GM19438 (cell line): ENCODE results near the gene NDUFB7.
A peak's percentile ranks its signal among the peaks of the same experiment; 100 is the strongest.
"Not testable (repeated sequence)": the region's sequence is repeated elsewhere in the genome, so short reads cannot be mapped to it uniquely, and the experiment has no call there.

Source experiments
- ATAC-seq: cut with Tn5 transposase; IDR thresholded peaks from one replicate; pipeline ENCODE4 v1.9.1; 2021; ENCODE audit warnings: low read depth; ENCODE audit not compliant: unreplicated experiment

NDUFB7 gene

DNA sequence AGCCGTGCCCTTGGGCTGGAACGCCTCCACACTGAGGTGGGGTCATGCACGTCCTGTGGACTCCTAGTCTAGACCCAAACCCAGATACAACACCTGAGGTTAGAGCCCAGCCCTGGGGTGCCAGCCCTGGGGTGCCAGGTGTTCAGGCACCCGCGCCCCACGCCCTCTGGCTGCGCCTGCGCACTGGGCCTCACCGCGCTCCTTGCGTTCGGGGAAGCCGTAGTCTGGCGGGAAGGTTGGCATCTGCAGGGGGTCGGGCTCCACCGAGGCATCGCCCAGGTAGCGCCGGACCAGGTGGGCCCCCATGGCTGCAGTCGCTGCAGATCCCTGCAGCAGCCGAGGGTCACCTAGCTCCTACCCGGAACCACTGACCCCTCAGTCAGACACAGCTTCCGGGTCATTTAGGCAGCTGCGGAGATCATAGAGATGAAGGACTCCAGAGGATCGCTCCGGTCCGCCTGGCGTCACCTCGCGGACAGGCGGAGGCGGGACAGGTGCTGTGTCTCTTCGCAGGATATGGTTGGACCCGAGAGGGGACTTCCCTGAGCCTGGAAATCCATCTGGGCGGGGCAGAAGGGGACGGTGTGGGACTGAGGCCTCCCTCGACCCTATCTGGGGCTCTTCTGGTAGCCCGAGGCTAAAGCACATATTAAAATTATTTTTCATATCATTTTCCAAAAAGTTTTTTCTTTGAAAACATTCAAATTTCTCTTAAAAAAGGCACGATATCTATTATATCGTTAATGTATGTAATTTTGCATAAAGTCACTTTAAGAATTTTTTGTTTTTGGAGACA lies at the start of gene NDUFB7:
Gene NDUFB7, minus strand, starts transcription at position 372 of the 796 bp plus-strand sequence. Its CDS starts 66 bp downstream, at position 306.
- ATAC-seq, result peak; percentile 73

DNA sequence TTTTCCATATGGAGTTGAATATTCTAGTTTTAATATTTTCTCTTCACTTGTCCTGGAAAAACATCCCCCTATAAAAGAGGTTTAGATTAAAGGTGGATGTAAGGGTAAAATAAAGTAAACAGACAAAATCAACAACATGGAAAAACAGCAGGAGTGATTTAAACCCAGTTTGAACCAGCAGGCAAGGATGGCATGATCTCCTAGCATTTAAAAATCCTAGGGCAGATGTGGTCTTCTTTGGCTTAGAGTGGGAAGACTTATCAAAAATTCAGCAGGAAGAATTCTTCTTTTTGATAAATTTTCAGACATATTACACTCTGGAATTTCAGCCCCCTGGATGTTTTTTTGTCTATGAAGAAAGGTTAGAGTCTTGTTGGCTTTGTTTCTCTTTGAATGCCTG lies 47.5 kb upstream of the NDUFB7 start:
- no peak for ATAC-seq

DNA sequence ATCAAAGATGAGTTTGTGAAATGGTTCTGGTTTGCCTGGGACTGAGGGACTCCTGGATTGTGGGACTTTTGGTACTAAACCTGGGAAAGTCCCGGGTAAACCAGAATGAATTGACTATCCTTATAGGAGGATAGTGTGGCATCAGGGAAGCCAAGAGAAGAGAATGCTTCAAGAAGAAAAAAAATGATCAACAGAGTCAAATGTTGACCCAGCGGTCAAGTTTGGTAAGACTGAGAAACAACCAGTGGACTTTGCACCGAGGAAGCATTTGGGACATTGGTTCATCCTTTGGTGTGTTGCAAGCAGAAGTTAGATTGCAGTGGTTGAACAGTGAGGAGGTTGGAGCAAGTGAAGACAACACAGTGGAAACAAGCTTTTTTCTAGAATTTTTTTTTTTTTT lies 44.5 kb upstream of the NDUFB7 start:
- no peak for ATAC-seq

DNA sequence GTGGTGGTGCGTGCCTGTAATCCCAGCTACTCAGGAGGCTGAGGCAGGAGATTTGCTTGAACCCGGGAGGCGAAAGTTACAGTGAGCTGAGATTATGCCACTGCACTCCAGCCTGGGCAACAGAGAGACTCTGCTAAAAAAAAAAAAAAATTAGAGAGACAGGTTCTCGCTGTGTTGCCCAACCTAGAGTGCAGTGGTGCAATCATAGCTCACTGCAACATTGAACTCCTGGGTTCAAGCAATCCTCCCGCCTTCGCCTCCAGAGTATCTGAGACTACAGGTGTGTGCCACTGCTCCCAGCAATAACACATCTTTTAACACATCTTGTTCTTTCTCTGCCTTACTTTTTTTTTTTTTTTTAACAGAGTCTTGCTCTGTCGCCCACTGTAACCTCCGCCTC lies 43.8 kb upstream of the NDUFB7 start:
- ATAC-seq, result no peak

DNA sequence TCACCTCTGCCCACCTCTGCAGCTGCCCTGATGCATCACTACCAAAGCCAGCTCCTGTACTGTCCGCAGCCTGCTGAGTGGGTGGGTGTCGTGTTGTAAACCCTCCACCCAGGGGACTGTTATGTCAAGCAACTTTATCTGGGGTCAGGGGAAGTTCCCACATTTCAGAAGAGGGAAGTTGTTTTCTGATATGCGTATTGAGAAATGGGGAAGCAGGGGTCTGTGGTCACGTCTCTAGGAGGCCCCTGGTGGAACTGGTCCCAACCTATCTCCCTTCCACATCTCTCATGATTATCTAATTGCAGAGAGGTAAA lies 42.2 kb upstream of the NDUFB7 start:
- ATAC-seq, result no peak

DNA sequence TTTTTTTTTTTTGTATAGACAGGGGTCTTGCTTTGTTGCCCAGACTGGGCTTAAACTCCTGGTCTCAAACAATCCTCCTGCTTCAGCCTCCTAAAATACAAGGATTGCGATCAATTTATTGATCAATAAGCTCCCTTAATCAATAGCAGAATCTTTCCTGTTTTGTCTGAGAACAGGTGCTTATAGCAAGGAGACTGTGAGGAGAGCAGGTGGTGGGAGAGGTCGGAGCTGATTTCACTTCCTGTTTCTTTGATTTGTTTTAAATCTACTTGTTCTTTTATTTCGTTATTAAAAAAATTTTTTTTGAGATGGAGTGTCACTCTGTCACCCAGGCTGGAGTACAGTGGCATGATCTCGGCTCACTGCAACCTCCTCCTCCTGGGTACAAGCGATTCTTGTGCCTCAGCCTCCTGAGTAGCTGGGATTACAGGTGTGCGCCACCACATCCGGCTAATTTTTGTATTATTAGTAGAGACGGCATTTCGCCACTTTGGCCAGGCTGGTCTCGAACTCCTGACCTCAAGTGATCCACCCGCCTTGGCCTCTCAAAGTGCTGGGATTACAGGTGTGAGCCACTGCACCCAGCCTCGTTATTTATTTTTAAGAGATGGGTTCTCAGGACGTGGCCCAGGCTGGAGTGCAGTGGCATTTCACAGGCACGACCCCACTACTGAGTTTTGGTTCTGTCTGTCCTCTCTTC lies 41.7 kb upstream of the NDUFB7 start:
- not testable (repeated sequence) for ATAC-seq

DNA sequence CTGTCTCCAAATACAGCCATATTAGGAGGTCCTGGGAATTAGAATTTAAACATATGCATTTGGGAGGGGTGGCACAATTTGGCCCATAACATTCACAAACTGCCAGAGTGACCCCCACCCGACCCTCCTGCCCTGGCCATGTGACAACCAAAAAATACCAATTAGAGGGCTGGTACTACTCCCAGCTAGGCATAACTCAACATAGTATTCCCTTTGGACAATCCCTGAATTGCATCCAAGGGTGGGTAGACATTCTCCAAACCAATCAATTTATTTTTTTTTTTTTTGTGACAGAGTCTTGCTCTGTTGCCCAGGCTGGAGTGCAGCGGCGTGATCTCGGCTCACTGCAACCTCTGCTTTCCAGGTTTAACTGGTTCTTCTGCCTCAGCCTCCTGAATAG lies 40.8 kb upstream of the NDUFB7 start:
- ATAC-seq, result no peak

DNA sequence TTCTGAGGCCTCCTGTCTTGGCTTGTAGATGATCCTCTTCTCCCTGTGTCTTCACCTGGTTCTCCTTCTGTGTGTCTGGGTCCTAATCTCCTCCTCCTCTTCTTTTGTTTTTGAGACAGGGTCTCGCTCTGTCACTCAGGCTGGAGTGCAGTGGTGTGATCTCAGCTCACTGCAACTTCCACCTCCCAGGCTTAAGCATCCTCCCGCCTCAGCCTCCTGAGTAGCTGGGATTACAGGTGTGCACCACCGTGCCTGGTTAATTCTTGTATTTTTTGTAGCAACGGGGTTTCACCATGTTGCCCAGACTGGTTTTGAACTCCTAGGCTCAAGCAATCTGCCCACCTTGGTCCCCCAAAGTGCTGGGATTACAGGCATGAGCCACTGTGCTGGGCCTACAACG lies 40.4 kb upstream of the NDUFB7 start:
- not testable (repeated sequence) for ATAC-seq

DNA sequence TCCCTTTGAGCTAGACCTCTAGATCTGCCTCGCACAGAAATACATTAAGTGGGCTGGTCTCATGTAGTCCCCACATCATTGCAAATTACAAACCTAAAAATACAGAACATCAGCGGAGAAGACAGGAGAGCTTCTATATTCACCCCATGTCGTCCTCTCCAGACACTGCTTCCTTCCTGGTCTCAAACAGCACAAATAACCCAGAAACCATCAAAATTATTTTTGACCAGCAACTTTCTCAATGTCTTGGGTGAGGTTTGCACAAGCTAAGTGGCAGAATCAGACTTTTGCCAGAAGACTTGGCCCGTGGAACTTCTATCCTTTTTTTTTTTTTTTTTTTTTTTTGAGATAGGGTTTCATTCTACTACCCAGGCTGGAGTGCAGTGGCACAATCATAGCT lies 39.2 kb upstream of the NDUFB7 start:
- no peak for ATAC-seq

DNA sequence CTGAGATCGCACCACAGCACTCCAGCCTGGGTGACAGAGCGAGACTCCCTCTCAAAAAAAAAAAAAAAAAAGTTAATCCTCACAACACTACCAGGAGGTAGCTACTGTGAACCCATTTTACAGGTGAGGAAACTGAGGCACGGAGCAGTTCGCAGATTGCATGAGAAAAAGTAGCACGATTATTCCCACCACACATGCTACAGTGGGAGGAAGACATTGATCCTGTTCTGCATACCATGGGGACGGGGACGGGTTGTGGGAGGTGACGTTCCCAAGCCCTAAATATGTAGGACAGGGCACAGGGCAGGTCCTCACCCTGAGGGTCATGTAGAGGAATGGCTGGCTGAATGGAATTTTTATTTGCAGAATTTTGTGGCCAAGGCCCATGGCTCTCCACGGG lies 34.8 kb upstream of the NDUFB7 start:
- no peak for ATAC-seq

DNA sequence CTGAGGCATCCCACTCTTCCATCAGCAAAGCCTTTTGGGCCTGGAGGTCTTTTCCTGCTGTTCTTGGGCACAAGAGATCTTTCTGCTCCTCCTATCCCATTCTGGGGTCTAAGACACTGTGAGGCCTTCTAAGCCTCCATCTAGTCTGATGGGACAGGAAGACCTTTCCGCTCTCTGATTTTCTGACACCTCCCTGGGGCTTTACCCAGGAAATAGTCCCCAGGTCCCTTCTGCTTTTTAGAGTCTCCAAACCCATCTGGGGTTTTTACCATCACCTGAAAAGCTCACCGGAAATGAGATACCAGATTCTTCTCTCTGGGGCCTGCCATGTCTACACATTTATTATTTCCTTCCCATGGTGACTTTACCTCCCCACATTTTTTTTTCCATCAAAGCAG lies 32.1 kb upstream of the NDUFB7 start:
- ATAC-seq, result peak; percentile 76

DNA sequence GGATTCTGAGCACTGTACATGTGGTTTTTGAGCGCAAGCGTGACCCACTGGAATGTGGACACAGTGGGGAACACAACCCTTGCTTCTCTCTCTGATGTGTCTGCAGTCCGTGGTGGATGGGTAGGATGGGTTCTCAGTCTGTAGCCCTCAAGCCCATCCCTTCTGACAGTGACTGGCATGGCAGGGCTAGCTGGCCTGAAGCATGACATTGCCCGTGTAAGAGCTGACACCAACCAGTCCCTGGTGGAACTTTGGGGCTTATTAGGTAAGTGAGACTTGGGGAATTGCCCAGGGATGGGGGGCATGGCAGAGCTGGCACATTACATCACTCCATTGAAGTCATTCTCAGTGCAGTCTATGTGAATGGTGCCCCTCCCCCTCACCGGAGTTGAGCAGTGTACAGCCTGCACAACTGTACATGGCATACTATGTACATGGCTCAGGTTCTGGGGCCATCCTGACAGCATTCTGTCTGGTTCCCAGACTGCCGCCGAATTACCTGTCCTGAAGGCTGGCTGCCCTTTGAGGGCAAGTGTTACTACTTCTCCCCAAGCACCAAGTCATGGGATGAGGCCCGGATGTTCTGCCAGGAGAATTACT lies 27.8 kb upstream of the NDUFB7 start:
- ATAC-seq, result no peak

DNA sequence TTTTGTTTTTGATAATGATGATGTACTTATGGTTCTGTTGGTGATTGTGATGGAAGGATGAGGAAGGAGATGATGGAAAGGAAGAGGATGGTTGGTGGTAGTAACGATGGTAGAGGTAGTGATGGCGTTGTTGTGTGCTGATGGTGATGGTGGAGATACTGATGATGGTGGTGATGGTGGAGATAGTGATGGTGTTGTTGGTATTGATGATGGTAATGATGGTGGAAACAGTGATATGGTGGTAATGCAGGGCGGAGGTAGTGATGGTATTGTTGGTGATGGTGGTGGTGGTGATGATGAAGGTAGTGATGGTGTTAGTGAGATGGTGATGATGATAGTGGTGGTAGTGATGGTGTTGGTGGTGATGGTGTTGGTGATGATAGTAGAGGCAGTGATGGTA lies 23.7 kb upstream of the NDUFB7 start:
- no peak for ATAC-seq

DNA sequence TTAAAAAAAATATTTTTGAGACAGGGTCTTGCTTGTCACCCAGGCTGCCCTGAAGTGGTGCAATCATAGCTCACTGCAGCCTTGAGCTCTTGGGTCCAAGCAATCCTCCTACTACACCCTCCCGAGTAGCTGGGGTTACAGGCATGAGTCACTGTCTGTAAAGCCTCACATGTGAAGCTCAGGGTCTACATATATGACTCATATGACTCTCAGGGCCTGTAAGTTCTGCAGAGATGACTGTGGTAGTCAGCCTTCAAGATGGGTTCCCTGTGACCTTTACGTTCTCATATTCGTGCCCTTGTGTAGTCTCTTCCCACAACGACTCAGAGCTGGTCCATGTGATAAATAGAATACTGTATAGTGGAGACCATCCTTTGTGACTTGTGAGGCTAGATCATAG lies 17.6 kb upstream of the NDUFB7 start:
- ATAC-seq, result not testable (repeated sequence)

DNA sequence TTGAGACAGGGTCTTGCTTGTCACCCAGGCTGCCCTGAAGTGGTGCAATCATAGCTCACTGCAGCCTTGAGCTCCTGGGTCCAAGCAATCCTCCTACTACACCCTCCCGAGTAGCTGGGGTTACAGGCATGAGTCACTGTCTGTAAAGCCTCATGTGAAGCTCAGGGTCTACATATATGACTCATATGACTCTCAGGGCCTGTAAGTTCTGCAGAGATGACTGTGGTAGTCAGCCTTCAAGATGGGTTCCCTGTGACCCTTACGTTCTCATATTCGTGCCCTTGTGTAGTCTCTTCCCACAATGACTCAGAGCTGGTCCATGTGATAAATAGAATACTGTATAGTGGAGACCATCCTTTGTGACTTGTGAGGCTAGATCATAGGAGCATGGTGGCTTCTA lies 13.3 kb upstream of the NDUFB7 start:
- ATAC-seq, result not testable (repeated sequence)

DNA sequence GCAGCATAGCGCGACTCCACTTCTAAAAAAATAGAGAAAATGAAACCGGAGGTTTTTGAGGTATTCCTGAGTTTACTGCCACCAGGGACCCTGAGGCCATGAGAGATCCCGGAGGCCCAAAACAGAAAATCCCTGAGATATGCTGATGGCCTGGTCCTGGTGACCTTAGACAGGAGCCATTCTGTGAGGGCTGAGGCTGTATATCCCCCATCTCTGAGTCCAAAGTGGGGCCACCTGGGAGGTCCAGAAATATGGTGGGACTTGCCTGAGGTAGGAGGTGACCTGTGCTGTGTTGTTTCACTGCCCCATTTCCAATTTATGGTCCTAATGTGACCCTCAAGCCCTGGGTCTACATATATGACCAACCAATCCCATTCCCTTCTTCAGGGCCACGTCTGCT lies 12.5 kb upstream of the NDUFB7 start:
- not testable (repeated sequence) for ATAC-seq

DNA sequence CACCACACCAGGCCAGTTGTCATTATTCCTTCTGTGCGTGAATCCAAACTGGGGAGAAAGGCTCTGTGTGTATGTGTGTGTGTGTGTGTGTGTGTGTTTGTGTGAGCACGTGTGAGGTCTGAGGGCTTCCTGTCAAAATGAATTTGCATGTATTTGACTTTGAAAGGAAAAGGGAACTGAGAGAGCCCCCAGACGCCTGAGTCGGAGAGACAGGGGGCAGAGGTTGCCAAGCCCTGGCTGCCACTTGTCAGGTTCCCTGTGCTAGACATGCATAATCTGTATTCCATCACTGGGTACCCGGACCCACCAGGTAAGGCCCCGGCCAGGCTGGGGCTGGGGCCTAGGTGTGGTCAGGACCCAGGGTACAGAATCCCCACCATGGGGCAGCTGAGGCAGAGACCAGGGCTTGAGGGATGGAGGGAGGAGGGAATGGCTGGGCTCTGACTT lies 11.1 kb upstream of the NDUFB7 start, which contains the start of gene CLEC17A:
Gene CLEC17A, plus strand, starts transcription at position 191 of the 447 bp plus-strand sequence. Its CDS starts 77 bp downstream, at position 268.
- ATAC-seq, result no peak

DNA sequence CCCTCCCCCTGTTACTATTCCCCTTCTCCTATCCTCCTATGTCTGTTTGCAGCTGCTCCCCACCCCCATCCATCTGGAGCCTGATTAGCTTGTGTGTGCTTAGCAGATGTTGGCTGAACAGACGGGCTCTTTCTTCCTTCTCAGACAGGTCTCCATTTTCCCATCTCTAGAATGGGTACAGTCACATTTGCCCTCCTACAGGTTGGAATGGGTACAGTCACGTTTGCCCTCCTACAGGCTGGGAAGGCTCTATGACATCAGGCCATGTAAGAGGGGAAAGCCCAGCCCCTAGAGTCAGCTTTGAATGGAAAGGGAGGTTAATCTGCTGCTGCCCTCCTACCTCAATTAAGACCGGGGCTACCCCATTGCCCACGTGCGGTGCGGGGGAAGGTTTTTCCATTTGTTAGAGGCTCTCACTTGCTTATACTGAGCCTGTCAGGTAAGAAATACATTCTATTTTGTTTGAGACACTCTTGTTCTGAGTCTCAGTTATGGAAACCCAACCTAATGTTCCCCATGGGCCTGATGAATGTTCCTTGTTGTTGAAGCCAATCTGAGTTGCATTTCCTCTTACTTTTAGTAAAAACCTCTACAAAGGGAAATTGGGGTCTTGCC lies 8.9 kb upstream of the NDUFB7 start:
- no peak for ATAC-seq

DNA sequence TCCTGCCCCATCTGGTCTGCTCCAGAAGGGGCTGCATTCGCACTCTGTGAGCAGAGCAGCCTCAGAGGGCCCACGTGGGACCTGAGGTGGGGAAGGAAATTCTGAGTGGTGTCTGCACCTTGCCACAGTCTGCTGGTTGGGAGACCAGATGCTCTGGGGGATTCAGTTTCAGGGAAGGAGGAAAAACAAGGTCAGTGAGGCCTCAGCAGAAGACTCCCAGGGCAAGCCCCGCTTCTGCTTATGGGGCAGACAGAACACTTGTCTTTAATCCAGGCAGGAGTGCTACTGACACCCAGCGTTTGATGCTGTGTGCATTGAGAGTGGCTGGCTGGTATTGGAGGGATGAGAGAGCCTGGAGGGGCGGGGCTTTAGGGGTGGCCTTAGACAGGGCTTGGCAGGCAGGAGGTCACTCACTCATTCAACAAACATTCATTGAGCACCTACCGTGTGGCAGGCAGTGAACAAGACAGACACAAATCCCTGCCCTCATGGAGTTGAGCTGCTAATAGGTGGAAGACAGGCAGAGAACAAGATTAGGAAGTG lies 6.1 kb upstream of the NDUFB7 start:
- ATAC-seq, result no peak

DNA sequence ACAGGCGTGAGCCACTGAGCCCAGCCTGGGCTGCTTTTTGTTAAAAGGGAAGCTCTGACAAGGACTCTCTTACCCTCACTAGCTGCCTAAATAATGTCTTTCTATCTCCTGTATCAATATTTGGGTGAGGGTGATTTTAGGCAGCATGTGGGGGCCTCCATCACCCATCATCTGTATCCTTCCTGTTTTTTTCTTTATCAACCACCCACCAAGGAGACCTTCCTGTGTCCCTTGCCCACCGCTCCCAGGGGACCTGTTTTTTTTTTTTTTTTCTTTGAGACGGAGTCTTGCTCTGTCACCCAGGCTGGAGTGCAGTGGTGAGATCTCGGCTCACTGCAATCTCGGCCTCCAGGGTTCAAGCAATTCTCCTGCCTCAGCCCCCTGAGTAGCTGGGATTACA lies 5.4 kb upstream of the NDUFB7 start:
- ATAC-seq, result no peak

DNA sequence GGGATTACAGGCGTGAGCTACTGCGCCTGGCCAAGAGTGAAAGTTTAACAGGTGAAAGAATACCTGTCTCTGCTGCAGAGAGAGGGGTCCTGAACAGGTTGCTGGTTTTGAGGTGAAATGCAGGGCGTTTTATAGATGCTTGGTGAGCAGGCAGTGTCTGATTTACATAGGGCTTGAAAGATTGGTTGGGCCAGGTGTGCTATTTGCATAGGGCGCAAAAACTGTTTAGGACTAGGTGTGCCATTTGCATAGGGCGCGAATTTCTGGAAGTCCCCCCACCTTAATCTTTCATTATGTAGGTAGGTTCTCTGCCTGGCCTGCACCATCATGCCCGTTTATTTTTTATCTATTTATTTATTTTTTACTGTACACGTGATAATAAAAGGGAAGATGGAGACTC lies 4.5 kb upstream of the NDUFB7 start:
- ATAC-seq, result no peak
